Subcutaneous adipose tissue (tissue), 4 donors: ENCODE measurements around the gene PKD2. TPM values are rescaled to one million over a fixed set of nuclear protein-coding genes. Genes with fewer than 3 reads are reported as not detected.

Experiments used
- total RNA-seq, 4 donors: library from RNA; depleted of rRNA; stranded (reverse); fragments of >200 nt; gene quantifications; one replicate each; pipeline ENCODE4 v1.1.0, GENCODE V29; 2016
- TF ChIP-seq, protein P1 (sequence below): fragments of 450-650 bp; IDR thresholded peaks from one replicate; pipeline ENCODE4 v1.5.1; 2016; ENCODE audit warnings: low read depth, mild to moderate bottlenecking, control low read depth, antibody characterized with exemption, moderate library complexity

The PKD2 gene
- total RNA-seq, 4 donors from 2014 or later: 45.8 to 86.5 (median 63.7) TPM

GRCh38 chr4:88017516-88018297 lies 10.3 kb downstream of the PKD2 start:
- TF ChIP-seq, protein P1, sequence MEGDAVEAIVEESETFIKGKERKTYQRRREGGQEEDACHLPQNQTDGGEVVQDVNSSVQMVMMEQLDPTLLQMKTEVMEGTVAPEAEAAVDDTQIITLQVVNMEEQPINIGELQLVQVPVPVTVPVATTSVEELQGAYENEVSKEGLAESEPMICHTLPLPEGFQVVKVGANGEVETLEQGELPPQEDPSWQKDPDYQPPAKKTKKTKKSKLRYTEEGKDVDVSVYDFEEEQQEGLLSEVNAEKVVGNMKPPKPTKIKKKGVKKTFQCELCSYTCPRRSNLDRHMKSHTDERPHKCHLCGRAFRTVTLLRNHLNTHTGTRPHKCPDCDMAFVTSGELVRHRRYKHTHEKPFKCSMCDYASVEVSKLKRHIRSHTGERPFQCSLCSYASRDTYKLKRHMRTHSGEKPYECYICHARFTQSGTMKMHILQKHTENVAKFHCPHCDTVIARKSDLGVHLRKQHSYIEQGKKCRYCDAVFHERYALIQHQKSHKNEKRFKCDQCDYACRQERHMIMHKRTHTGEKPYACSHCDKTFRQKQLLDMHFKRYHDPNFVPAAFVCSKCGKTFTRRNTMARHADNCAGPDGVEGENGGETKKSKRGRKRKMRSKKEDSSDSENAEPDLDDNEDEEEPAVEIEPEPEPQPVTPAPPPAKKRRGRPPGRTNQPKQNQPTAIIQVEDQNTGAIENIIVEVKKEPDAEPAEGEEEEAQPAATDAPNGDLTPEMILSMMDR: no peak

- TF ChIP-seq, protein P1: no peak
Measured at GRCh38 chr4:88018466-88018865, 11.0 kb downstream of the PKD2 start.

GRCh38 chr4:88021824-88022223 lies 14.4 kb downstream of the PKD2 start:
- TF ChIP-seq, protein P1: no peak

DNA sequence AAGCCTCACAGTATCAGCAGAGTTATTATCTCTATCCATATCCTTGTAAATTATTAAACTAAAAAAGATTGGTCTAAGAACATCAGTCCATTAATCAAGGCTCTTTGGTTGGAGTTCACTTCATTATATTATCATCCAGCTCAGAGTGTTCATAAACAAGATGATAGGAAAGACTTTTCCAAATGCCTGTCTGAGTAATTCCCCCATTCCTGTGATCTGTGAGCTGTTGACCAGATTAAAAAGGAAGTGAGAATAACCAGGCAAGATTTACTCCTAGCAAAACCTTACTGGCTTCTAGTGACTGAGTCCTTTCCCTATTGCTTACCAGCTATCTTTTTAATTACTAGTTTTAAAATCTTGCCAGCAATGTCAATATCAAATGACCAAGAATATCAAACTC lies 14.9 kb downstream of the PKD2 start:
- TF ChIP-seq, protein P1: no peak

DNA sequence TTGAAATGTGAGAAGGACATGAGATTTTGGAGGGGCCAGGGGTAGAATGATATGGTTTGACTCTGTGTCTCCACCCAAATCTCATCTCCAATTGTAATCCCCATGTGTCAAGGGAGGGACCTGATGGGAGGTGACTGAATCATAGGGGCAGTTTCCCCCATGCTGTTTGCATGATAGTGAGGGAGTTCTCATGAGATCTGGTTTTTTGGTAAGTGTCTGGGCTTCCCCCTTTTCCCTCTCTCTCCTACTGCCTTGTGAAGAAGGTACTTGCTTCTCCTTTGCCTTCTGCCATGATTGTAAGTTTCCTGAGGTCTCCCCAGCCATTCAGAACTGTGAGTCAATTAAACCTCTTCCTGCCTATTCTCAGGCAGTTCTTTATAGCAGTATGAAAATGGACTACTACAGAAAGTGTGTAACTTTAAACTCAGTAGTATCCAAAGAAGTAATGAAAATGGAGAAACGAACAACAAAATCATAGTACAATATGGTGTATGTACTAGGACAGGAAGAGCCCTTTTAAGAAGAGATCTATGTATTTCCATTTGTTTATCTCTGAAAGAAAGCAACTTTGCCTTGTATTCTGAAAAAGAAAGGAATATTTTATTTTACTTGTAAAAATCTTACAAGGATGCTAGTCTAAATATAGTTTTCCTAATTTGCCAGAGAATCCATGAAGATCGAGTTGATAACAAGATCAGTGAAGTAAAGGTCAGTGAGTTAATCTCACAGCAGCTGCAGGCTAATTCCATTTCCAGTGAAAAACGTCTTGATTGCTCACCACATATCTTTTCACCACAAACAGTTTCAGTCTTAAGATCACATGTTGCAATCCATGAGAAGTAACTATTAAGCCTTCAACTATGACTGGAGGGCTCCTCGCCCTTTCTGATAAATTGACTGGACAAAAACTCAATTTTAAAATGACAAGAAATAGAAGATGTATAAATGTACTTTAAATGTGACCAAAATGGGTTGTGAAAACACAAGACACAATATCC lies 20.5 kb downstream of the PKD2 start:
- TF ChIP-seq, protein P1: no peak

DNA sequence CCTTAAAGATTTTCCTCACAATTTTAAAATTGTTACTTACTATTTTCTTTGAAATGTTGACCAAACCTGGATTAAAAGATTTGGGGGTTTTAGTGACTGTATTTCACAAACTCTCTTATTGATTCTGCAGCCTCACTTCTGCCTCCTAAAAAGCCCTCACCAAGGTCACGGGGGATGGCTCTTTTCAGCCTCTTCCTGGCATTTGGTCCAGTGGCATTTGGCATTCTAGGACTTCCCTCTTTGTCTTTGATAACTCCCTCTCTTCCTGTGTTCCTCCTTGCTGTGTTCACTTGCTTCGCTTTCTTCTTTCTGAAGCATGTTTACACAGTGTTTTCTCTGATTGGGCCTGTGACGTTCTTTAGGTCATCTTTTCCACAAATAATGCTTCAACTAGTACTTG lies 21.5 kb downstream of the PKD2 start:
- TF ChIP-seq, protein P1: no peak

- TF ChIP-seq, protein P1: no peak
Measured at GRCh38 chr4:88029556-88029955, 22.1 kb downstream of the PKD2 start.
